ENCODE measurements around the gene TRIP11. TPM values are rescaled to one million over a fixed set of nuclear protein-coding genes. Genes with fewer than 3 reads are reported as not detected.

TRIP11 gene
- total and polyA plus RNA-seq, 2 of the 13 experiments (the other 11 are each of a cell fraction or from before 2014, with no cell fraction given), result 10.9 to 32.8 TPM

DNA sequence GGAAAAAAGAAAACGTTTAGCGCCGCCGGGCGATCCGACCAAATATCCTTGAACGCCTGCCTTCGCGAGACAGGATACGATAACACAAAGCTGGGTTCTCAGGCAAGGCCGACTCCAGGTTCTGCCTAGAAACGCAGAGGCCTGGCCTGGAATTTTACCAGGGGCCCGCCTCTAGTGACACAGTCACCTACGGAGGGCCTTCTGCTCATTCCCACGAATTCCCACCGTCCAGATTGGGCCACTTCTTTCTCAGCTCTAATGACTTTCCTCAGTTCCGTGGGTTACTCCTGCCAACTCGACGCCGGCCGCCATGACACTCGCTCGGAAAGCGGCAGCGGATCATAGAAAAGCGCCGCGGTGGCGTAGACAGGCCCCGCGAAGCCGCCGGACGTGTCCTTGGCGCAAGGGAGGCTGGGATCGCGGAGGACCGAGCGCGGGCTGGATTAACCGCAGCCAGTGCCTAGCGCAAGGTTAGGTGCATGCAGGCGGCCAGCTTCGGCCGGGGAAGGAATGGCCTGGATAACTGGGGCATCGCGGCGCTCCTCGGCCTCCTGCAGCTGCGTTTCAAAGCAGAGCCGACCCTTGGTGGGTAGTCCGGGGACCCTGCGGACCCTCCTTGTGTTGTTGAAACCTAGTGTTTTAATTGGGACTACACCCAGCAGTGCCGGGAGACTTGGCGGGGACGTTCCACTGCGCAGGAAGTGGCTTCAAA, at the start of gene TRIP11 (continued):
- TF ChIP-seq PHF5A (CRISPR knock-in tag; IDR thresholded peaks at IDR 0.05; ENCODE audit: low read depth, unreplicated experiment), result no peak
- TF ChIP-seq, protein P1, sequence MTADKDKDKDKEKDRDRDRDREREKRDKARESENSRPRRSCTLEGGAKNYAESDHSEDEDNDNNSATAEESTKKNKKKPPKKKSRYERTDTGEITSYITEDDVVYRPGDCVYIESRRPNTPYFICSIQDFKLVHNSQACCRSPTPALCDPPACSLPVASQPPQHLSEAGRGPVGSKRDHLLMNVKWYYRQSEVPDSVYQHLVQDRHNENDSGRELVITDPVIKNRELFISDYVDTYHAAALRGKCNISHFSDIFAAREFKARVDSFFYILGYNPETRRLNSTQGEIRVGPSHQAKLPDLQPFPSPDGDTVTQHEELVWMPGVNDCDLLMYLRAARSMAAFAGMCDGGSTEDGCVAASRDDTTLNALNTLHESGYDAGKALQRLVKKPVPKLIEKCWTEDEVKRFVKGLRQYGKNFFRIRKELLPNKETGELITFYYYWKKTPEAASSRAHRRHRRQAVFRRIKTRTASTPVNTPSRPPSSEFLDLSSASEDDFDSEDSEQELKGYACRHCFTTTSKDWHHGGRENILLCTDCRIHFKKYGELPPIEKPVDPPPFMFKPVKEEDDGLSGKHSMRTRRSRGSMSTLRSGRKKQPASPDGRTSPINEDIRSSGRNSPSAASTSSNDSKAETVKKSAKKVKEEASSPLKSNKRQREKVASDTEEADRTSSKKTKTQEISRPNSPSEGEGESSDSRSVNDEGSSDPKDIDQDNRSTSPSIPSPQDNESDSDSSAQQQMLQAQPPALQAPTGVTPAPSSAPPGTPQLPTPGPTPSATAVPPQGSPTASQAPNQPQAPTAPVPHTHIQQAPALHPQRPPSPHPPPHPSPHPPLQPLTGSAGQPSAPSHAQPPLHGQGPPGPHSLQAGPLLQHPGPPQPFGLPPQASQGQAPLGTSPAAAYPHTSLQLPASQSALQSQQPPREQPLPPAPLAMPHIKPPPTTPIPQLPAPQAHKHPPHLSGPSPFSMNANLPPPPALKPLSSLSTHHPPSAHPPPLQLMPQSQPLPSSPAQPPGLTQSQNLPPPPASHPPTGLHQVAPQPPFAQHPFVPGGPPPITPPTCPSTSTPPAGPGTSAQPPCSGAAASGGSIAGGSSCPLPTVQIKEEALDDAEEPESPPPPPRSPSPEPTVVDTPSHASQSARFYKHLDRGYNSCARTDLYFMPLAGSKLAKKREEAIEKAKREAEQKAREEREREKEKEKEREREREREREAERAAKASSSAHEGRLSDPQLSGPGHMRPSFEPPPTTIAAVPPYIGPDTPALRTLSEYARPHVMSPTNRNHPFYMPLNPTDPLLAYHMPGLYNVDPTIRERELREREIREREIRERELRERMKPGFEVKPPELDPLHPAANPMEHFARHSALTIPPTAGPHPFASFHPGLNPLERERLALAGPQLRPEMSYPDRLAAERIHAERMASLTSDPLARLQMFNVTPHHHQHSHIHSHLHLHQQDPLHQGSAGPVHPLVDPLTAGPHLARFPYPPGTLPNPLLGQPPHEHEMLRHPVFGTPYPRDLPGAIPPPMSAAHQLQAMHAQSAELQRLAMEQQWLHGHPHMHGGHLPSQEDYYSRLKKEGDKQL (CRISPR knock-in tag; IDR thresholded peaks at IDR 0.05; ENCODE audit: low read depth), result 0 out of 2 replicates have a peak, but pooled peaks have one; percentile 29
- peak; percentile 59; the same call in 1 of the 2 replicates for TF ChIP-seq FOXC1 (CRISPR knock-in tag; IDR thresholded peaks at IDR 0.05; ENCODE audit: borderline replicate concordance)
- TF ChIP-seq YEATS2 (CRISPR knock-in tag; IDR thresholded peaks at IDR 0.05; ENCODE audit: borderline replicate concordance), result peak; percentile 88
- peak; percentile 72 for TF ChIP-seq ELF1 (CRISPR knock-in tag; IDR thresholded peaks at IDR 0.05)
- TF ChIP-seq MTA3 (CRISPR knock-in tag; IDR thresholded peaks at IDR 0.05), result no peak
- TF ChIP-seq ZNF619 (CRISPR knock-in tag; IDR thresholded peaks at IDR 0.05), result peak; percentile 76
- no peak for TF ChIP-seq ARID2 (CRISPR knock-in tag; IDR thresholded peaks at IDR 0.05; ENCODE audit: borderline replicate concordance)
- no peak for TF ChIP-seq SIX1 (CRISPR knock-in tag; IDR thresholded peaks at IDR 0.05; ENCODE audit: borderline replicate concordance)
- no peak for TF ChIP-seq ZNF775 (CRISPR knock-in tag; IDR thresholded peaks at IDR 0.05; ENCODE audit: borderline replicate concordance)
- peak; percentile 28; the same call in 1 of the 2 replicates for TF ChIP-seq SUZ12 (IDR thresholded peaks at IDR 0.05; ENCODE audit: low read depth, low read length)
- no peak for TF ChIP-seq ZNF841 (CRISPR knock-in tag; IDR thresholded peaks at IDR 0.05; ENCODE audit: borderline replicate concordance)
- no peak for TF ChIP-seq ZBTB8A (CRISPR knock-in tag; IDR thresholded peaks at IDR 0.05; ENCODE audit: borderline replicate concordance, low read depth)
- TF ChIP-seq KLF16 (CRISPR knock-in tag; IDR thresholded peaks at IDR 0.05), result peak in 1 of 2 experiments; percentile 82; a peak in 2 of 4 replicates
- TF ChIP-seq ZNF354B (CRISPR knock-in tag; IDR thresholded peaks at IDR 0.05), result no peak
- 0 out of 2 replicates have a peak, but pooled peaks have one; percentile 31 for TF ChIP-seq ZNF616 (CRISPR knock-in tag; IDR thresholded peaks at IDR 0.05; ENCODE audit: low read depth)
- 0 out of 2 replicates have a peak, but pooled peaks have one; percentile 38 for TF ChIP-seq MLLT10 (CRISPR knock-in tag; IDR thresholded peaks at IDR 0.05)
- TF ChIP-seq HNF4G (IDR thresholded peaks at IDR 0.05; ENCODE audit: borderline replicate concordance, low read depth, low read length), result no peak
- TF ChIP-seq HNF4G (CRISPR knock-in tag; IDR thresholded peaks at IDR 0.05; ENCODE audit: borderline replicate concordance, low read depth), result peak; percentile 64; the same call in 1 of the 2 replicates
- TF ChIP-seq, protein P2, sequence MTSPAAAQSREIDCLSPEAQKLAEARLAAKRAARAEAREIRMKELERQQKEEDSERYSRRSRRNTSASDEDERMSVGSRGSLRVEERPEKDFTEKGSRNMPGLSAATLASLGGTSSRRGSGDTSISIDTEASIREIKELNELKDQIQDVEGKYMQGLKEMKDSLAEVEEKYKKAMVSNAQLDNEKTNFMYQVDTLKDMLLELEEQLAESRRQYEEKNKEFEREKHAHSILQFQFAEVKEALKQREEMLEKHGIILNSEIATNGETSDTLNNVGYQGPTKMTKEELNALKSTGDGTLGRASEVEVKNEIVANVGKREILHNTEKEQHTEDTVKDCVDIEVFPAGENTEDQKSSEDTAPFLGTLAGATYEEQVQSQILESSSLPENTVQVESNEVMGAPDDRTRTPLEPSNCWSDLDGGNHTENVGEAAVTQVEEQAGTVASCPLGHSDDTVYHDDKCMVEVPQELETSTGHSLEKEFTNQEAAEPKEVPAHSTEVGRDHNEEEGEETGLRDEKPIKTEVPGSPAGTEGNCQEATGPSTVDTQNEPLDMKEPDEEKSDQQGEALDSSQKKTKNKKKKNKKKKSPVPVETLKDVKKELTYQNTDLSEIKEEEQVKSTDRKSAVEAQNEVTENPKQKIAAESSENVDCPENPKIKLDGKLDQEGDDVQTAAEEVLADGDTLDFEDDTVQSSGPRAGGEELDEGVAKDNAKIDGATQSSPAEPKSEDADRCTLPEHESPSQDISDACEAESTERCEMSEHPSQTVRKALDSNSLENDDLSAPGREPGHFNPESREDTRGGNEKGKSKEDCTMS (CRISPR knock-in tag; conservative IDR thresholded peaks at IDR 0.05), result no peak
- TF ChIP-seq GTF3A (CRISPR knock-in tag; conservative IDR thresholded peaks at IDR 0.05), result 0 out of 2 replicates have a peak, but pooled peaks have one; percentile 29
- 0 out of 2 replicates have a peak, but pooled peaks have one; percentile 33 for TF ChIP-seq DNMT1 (CRISPR knock-in tag; IDR thresholded peaks at IDR 0.05)

Measured in HepG2 (cell line).